CD4-positive, alpha-beta T cell treated with Interleukin-12 subunit alpha and Interleukin-12 subunit beta, for 1 hour (primary cell): ENCODE data around the gene TAPBP.
A peak's percentile ranks its signal among the peaks of the same experiment; 100 is the strongest.
"Not testable (repeated sequence)": the region's sequence is repeated elsewhere in the genome, so short reads cannot be mapped to it uniquely, and the experiment has no call there.

ENCODE experiments used
- DNase-seq: peaks from one replicate; pipeline ENCODE4 v3.0.0-alpha.2; 2020

The TAPBP gene

GRCh38 chr6:33313709-33314514, at the start of gene TAPBP:
TAPBP (minus strand) TSS chr6:33314078; CDS start chr6:33314041, 37 bp downstream.
- peak; percentile 94 for DNase-seq

DNA sequence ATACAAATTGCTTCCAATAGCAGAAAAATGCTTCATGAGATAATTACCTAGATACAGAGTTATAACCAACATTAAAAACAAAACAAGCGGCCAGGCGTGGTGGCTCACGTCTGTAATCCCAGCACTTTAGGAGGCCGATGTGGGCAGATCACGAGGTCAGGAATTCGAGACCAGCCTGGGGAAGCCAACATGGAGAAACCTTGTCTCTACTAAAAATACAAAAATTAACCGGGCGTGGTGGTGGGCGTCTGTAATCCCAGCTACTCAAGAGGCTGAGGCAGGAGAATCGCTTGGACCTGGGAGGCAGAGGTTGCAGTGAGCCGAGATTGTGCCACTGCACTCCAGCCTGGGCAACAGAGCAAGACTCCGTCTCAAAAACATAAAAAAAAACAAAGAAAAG, 49.6 kb upstream of the TAPBP start:
- not testable (repeated sequence) for DNase-seq

- no peak for DNase-seq
Observed at GRCh38 chr6:33359331-33359730, 45.5 kb upstream of the TAPBP start.

- not testable (repeated sequence) for DNase-seq
Observed at GRCh38 chr6:33357160-33357871, 43.4 kb upstream of the TAPBP start.

DNA sequence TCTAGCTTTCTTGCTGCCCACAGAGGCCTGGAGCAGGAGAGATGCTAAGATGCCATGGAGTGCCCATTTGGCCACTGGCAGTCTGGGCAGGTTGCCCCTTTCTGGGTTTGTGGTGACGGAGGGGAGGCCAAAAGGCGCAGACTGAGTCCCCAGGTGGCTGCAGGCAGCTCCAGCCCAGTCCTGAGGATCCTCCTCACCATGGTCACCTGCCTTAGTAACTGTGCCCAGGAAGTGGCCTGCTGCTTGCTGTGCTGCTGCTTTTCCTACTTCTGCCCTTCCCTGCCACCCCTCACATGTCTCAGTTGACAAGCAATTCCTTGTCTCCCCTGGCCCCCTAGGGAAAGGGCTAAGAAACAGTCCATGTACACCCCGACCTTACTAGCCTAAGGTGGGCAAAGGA, 42.4 kb upstream of the TAPBP start:
- no peak for DNase-seq

- DNase-seq, result not testable (repeated sequence)
Observed at GRCh38 chr6:33355860-33356259, 42.0 kb upstream of the TAPBP start.

DNA sequence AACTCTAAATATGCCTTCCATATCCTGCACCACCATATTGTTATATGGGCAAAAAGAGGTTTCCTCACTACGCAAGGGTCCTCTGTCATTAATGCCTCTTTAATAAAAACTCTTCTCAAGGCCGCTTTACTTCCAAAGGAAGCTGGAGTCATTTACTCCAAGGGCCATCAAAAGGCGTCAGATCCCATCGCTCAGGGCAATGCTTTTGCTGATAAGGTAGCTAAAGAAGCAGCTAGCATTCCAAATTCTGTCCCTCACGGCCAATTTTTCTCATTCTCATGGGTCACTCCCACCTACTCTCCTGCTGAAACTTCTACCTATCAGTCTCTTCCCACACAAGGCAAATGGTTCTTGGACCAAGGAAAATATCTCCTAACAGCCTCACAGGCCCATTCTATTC, 33.9 kb upstream of the TAPBP start:
- no peak for DNase-seq

DNA sequence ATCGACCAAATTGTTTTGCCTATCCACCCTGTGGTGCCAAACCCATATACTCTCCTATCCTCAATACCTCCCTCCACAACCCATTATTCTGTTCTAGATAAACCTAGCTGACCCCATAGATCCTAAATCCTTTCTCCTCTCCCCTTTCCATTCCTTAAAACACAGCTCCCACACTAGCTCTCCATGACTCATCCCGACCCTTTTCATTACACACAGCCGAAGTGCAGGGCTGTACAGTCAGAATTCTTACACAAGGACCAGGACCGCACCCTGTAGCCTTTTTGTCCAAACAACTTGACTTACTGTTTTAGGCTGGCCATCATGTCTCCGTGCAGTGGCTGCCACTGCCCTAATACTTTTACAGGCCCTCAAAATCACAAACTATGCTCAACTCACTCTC, 33.1 kb upstream of the TAPBP start:
- not testable (repeated sequence) for DNase-seq

DNA sequence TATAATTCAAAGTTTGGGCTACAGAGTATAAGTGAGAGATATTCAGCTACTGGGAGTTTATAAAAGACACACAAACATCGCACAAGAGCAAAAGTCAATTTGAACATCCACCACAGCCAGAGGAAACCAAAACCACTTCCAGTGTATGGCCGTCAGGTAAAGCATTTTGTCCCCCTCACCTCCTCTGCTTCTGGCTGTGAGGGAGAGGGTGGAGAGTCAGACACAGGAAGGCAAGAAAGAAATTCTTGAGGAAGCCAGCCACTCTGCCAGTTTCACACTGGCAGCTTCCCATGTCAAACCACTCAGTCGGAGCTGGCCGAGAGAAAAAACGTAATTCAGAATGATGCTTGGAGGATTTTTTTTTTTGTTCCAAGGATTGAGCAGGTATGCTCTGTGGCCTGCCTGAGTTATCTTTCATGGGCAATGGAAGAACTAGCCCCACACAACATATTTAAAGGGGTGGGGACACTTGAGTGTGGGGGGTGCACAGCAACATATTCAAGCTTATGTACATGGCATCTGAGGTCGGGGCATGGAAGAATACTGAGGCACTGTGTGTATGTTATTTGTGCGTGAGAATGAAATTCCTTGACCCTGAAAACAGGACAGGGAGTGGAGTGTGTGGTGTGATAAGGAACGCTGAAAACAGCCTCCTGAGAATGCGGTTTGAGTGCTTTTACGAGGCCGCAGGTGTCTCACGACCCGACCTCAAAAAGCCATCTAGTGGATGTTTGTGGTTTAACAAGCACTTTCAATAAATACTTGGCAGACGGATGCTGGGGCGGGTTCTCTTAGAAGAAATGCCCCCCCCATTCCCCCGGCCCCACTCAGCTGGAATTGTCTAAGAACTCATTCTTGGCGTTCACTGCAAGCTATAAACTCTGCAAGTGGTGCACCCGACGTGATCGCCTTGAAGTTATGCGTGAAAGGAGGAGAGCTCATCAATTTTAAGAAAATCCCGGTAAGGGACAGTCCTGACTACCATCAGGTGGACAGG, 31.1 kb upstream of the TAPBP start:
- DNase-seq, result peak; percentile 89

- DNase-seq, result peak; percentile 88
Observed at GRCh38 chr6:33343953-33344611, 30.2 kb upstream of the TAPBP start.

- DNase-seq, result not testable (repeated sequence)
Observed at GRCh38 chr6:33343606-33343952, 29.7 kb upstream of the TAPBP start.

DNA sequence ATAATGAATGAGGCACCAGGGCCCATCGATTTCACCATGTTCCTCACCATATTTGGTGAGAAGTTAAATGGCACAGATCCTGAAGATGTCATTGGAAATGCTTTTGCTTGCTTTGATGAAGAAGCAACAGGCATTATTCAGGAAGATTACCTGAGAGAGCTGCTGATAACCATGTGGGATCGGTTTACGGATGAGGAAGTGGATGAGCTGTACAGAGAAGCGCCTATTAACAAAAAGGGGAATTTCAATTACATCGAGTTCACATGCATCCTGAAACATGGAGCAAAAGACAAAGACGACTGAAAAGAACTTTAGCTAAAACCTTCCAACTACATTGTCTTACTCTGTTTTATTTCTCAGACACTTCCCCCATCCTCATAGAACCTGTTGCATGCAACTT, 25.3 kb upstream of the TAPBP start:
- no peak for DNase-seq

- no peak for DNase-seq
Observed at GRCh38 chr6:33336495-33336894, 22.6 kb upstream of the TAPBP start.

- no peak for DNase-seq
Observed at GRCh38 chr6:33335916-33336315, 22.0 kb upstream of the TAPBP start.

DNA sequence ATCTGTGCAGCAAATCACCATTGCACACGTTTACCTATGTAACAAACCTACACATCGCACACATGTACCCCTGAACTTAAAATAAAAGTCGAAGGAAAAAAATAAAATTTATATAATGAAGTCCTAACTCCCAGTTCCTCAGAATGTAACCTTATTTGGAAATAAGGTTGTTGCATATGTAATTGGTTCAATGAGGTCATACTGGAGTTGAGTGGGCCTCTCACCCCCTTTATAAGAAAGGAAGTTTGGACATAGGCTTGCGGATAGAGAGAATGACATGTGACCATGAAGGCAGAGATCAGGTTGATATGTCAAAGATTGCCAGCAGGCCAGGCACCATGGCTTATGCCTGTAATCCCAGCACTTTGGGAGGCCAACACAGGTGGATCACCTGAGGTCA, 19.8 kb upstream of the TAPBP start:
- DNase-seq, result no peak

DNA sequence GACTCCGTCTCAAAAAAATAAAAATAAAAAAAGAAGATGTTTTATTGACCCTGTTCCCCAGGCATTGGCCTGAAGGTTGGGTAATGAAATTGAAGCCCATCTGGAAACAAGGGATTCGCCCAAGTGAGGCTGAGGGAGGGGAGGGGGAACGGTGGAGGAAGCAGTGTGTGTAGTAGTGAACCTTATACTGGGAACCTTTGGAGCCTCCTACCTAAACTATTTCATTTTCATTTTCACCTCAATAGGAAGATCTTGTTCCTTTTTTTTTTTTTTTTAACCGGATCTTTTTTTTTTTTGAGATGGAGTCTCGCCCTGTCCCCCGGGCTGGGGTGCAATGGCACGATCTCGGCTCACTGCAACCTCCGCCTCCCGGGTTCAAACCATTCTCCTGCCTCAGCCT, 16.9 kb upstream of the TAPBP start:
- DNase-seq, result no peak

- no peak for DNase-seq
Observed at GRCh38 chr6:33329058-33329457, 15.2 kb upstream of the TAPBP start.

- no peak for DNase-seq
Observed at GRCh38 chr6:33324125-33324524, 10.2 kb upstream of the TAPBP start.

GRCh38 chr6:33323623-33323948, 9.7 kb upstream of the TAPBP start:
- no peak for DNase-seq

- DNase-seq, result no peak
Observed at GRCh38 chr6:33321227-33321626, 7.3 kb upstream of the TAPBP start.

DNA sequence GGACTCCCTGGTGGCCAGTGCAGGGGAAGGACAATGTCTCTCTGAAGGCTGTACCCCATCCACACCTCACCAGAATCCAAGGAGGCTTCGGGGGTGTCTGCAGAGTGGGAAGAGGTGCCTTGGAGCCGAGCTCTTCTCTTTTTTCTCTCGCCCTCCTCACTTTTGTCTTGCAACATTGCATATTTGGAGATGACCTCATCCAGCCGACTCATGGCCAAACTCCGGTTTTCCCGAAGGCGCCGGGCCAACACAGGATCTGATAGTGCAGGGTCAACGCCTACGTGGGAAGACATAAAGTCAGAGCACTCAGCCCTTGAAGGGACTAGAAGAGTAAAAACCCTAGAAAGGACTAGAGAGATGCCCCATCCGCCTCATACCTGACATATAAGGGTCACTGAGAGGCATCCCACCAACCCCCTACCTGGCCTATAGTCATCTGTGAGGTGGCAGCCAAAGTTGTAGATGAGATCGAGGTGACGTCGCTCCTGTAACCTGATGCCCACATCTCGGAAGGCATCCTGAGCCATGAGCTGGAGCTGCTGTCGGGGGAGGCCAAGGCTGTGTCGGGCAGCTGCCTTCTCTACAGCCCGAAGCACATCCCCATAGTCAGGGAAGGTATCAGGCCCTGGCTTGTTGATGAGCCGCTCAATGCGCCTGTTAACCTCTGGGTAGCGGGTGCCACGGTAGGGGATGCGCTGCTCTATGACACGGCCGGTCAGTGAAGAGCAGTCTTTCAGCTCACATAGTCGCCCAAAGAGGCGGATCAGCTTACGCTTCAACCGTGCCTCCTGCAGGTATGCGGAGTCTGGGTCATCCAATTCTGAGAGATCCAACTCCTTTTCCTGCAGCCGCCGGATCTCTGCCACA, 6.7 kb upstream of the TAPBP start:
- no peak for DNase-seq

GRCh38 chr6:33319939-33320314, 6.0 kb upstream of the TAPBP start:
- DNase-seq, result no peak
